Stimulated activated CD8-positive, alpha-beta memory T cell treated with anti-CD3 and anti-CD28 coated beads, Interleukin-7, amount 100 ng/mL, for 4 hours (primary cell): Measurements from ENCODE around the gene SEMA7A.

Experiments
- DNase-seq, 2 donors: peaks; one replicate each; pipeline ENCODE4 v3.0.0-alpha.2; 2020; ENCODE audit warnings: low read depth in 2 of 2

Gene SEMA7A

GRCh38 chr15:74415966-74416916, 17.5 kb downstream of the SEMA7A start:
- DNase-seq, result no peak

- no peak for DNase-seq
These were observed 19.0 kb downstream of the SEMA7A start for GRCh38 chr15:74414603-74415338.

GRCh38 chr15:74414081-74414580, 19.6 kb downstream of the SEMA7A start:
- DNase-seq, result no peak

- DNase-seq, result no peak
These were observed 20.2 kb downstream of the SEMA7A start for GRCh38 chr15:74413350-74414080.

- DNase-seq, result no peak
These were observed 21.6 kb downstream of the SEMA7A start for GRCh38 chr15:74412159-74412558.

GRCh38 chr15:74411686-74412085, 22.1 kb downstream of the SEMA7A start:
- DNase-seq, result no peak

GRCh38 chr15:74410502-74410901, 23.3 kb downstream of the SEMA7A start:
- DNase-seq, result no peak

- no peak for DNase-seq
These were observed 24.5 kb downstream of the SEMA7A start for GRCh38 chr15:74409225-74409624.

- DNase-seq, result no peak
These were observed 24.9 kb downstream of the SEMA7A start for GRCh38 chr15:74408815-74409214.

- DNase-seq, result no peak
These were observed 25.4 kb downstream of the SEMA7A start for GRCh38 chr15:74408385-74408784.

GRCh38 chr15:74406992-74407705, 26.6 kb downstream of the SEMA7A start:
- DNase-seq, result no peak

- DNase-seq, result no peak
These were observed 27.2 kb downstream of the SEMA7A start for GRCh38 chr15:74406517-74406916.

GRCh38 chr15:74405823-74406222, 27.9 kb downstream of the SEMA7A start:
- DNase-seq, result no peak

- no peak for DNase-seq
These were observed 29.7 kb downstream of the SEMA7A start for GRCh38 chr15:74403991-74404563.

GRCh38 chr15:74403588-74403919, 30.2 kb downstream of the SEMA7A start:
- DNase-seq, result no peak

- DNase-seq, result peak; percentile 79
These were observed 30.7 kb downstream of the SEMA7A start for GRCh38 chr15:74402873-74403587.

GRCh38 chr15:74402337-74402841, 31.4 kb downstream of the SEMA7A start:
- DNase-seq, result no peak

- no peak for DNase-seq
These were observed 32.6 kb downstream of the SEMA7A start for GRCh38 chr15:74400915-74401757.

GRCh38 chr15:74400313-74400860, 33.4 kb downstream of the SEMA7A start:
- no peak for DNase-seq
